DMS153 treated with DMSO at 0.1 percent for 48 hours (cell line): Measurements from ENCODE around the gene MRPL17.

Experiments
- DNase-seq: peaks from one replicate; lab custom pipeline; 2025; ENCODE audit not compliant: unreplicated experiment; lab: John Stamatoyannopoulos, UW

Gene MRPL17

DNA sequence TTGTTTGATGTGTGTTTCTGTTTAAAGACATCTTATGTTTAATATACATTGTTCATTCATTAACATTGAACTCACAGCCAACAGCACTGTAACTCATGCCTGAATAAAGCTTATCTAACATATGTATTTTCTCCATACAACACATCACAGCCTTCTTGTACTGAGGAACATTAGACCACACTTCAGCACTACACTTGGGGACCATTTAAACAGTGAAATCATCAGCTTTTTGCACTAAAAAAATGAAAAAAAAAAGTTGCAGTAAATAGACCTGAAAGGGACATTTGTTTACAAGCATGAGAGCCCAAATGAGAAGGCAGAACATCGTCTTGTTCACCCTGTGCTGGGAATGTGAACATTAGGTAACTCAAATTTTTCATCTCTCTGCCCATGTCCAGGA lies 48.6 kb downstream of the MRPL17 start:
- no peak for DNase-seq

DNA sequence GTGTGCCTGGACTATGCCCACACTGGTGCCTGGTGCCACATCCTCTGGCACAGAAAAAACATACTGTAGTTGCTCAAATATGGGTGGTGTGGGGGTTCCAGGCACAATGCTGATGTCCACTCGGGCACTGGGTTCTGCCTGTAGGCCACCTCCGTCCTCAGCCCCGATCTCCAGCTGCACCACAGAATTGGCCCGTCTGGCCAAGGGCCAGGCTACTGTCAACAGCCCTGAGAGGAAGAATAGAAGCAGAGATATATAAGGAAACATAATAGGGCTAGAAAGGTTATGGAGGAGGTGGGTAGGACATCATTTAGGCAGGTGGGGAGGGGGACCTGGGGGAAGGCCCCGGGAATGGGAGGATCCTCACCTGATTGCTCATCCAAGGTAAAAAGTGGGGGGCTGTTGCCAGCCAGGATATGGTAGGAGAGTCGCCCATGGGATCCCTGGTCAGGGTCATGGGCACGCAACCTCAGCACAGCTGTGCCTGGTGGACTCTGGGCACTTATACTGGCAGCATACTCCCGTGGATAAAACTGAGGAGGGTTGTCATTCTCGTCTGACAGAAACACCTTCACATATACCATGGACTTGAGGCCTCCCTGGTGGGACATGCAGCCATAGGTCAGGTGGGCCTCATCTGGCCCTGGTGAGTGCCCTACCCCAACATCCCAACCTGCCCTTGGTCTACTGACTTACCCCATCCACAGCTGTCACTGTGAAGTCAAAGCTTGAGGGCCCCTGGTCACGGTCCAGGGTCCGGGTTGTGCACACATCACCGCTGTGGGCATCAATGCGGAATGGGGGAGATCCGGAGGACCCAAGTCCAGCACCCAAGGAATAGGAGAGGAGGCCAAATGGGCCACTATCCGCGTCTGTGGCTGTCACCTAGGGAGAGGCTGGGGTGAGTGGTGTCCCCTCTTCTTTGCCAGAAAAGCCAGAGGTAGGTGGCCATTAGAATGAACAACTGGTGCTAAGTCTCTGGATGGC lies 49.4 kb downstream of the MRPL17 start:
- no peak for DNase-seq

DNA sequence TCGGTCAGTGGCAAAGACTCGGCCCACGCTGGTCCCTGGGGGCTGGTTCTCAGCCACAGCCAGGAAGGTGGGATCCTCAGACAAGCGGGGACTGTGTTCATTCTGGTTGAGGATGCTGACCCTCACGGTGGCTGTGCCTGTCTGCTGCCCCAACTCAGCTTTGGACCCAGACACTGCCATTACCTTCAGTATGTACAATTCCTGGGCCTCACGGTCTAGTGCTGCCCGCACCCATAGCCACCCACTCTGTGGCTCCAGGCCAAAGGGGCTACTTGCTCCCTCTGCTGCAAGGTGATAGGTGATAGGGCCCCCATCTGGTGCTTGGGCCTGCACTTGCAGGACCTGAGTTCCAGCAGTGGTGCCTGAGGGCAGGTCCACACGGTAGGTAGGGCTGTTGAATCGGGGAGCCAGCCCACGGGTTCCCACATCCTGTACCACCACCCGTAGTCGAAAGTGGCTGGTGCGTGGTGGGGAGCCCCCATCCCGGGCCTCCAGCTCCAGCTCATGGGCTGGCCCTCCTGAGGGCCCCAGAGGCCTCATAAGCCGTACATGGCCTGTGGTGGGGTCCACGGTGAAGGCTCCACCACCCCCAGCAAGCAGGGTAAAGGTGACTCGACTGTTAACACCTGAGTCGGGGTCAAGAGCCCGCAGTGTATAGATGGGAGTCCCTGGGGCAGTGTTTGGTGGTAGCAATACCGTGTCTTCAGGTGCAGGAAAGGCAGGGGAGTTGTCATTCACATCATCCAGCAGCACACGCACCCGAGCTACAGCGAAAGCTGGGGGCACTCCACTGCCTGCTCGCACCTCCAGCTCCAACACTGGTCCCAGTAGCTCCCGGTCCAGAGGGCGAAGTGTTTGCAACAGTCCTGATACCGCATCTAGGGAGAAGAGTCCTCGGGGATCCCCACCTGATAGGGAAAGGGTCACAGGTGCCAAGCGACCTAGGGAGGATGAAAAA lies 50.7 kb downstream of the MRPL17 start:
- no peak for DNase-seq

DNA sequence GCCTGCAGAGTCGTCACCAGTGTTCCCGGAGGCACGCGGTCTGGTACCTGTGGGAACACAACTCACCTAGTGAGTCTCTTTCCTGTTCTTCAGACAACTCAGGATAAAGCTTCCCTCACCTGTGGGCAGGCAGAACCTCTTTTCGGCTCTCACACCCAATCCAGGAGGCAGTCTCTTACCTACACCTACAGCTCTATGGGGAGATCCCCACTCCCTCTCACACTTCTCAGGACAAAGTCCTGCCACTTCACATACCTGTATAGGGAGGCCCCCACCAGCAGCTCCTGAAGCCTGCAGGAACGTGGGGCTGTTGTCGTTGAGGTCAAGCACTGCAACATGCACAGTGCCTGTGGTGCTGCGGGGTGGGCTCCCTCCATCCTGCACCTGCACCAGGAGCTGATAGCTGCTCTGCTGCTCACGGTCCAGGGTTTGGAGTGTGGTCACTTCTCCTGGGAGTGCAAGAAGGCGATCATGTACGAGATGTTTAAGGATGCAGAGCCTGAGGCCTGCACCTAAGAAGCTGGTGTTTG lies 51.7 kb downstream of the MRPL17 start:
- DNase-seq = no peak

DNA sequence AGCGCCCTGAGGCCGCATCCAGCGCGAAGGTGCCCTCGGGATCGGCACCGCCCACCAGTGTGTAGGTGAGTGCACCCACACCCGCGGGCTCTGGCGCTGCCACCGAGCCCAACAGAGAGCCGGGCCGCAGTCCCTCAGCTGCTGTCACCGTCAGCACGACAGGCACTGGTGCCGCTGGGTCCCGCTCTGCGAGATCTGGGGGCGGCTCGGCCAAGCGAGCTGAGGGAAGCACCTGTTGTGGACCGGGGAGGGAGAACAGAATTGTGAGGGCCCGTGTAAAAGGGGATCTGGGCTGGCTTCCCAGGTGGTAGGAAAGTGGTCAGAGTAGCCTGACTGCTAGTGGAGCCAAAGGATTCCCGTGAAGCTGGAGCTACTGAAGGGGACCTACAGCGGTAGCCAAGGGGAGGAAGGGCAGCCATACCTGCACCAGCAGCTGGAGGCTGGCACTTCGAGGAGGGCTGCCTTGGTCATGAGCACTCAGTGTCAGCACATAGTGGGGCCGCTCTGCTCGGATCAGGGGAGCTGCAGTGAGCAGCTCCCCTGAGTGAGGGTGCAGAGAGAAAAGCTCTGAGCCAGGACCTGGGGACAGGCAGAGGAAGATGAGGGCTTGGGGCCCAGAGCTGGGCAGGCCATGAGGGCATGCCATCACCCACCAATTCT lies 52.4 kb downstream of the MRPL17 start:
- no peak for DNase-seq
